Activated CD4-positive, alpha-beta T cell treated with anti-CD3 and anti-CD28 coated beads, Interleukin-2, amount 50 U/mL, for 1 hour (primary cell): Measurements from ENCODE around the gene ERC2.

Experiments used
- DNase-seq: peaks from one replicate; pipeline ENCODE4 v3.0.0-alpha.2; 2020

Gene ERC2

DNA sequence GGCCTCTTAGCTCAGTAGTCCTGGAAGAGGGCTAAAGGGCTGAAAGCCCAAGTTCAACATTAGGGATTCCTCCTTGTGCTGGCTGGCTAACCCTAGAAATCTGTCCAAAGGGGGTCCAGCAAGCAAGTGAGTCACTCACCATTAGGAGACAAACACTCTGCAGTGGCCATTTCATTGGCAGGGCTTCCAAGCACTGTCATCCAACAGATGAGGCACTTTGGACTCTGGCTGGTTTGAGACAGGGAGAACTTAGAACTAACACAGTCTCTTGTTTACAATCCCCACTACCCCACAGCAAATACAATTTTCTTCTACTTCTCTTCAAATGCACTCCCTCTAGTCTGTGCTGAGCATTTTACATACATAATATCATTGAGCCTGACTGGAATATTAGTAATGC lies 971.0 kb downstream of the ERC2 start:
- no peak for DNase-seq

DNA sequence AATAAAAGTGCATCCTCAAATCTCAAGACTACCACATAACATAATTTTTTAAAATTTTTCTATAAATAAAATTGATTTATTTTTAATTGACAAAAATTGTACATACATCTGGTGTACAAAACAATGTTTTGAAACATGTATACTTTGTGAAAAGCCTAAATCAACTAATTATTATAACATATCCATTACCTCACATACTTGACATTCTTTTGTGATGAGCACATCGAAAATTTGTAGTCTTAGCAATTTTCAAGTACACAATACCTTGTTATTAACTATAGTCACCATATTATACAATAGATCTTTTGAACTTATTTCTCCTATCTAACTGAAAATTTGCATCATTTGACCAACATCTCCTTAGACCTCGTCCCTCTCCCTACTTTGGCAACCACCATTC lies 973.3 kb downstream of the ERC2 start:
- DNase-seq: no peak

DNA sequence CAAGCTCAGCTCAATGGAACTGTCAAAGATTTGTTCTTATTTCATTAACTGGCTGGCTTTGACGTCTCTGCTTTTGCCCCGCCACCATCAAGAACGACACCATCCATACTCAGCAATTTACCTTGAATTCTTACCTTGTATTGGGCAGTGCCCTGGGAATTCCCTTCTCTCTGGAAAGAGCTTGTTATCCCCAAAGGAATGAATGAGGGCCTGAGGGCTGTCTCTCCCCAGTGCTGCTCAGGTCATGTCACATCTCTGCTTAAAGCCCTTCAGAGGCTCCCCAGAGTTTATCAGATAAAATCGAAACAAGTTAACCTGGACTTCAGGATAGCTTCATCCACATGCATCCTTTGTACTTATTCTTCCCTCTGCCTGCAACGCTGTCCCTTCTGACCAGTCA lies 975.3 kb downstream of the ERC2 start:
- DNase-seq: no peak

DNA sequence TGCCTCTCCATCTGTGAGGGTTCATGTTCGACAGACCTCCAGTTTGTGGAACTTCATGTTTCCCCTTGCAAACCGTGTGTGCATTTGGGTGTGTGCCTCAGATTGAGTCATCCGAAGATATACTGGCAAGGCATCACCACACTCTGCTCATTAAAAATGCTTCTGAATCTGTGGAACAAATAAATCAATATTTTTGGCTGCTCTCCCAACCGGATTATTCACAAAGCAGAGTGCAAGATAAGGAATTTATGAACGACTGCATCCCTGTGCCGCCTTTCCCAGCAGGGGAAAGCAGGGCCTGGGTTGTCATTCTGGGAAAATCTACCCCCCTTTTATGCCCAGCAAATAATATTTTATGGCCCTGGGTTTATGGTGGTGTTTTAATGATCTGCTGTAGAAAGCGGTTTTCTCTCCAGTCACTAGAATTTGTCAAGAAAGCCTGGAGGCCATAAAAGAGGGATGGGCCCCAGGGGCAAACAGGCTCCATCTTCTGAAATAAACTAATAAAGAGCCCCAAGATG lies 976.9 kb downstream of the ERC2 start:
- no peak for DNase-seq

DNA sequence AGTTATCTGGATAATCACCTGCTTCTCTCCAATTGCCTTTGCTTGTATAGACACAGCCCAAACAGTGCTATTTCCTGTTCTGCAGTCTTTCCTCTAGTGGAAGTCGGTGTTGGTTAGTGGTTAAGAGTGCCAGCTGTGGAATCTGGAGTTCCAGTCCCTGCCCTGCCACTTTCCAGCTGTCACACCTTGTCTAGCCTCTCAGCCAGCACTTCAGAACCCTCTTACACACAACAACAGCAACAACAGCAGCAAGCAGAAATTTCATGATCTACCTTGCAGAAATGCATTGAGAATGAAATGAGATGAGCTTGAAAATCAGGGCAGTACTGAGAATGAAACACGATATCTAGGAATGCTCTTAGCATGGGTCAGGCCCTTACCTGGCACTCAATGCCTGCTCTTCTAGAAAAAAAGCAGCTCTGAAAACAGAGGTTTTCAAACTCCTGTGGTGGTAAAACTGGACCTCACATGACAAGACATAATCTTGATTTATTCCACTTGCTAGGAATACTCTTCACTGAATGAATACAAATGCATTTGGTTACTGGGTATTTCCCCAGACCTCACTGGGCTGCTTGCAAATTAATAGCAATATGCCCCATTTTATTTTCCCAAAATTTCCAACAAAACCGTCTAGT lies 977.9 kb downstream of the ERC2 start:
- no peak for DNase-seq

DNA sequence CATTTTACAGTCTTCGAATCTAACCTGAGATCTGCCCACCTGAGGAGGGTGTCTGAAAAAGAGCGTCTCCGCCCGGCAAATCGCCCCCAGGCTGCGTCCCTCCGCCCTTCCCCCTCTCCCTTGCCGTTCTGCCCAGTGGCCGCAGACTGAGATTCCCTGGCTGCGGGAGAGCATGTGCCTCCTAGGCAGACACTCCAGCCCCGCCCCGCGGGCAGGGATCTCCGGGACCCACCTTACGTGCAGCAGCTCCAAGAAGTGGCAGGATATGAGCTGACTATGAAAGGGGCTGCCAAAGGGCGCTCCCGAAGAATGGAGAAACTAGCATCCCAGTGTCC lies 978.5 kb downstream of the ERC2 start:
- no peak for DNase-seq

DNA sequence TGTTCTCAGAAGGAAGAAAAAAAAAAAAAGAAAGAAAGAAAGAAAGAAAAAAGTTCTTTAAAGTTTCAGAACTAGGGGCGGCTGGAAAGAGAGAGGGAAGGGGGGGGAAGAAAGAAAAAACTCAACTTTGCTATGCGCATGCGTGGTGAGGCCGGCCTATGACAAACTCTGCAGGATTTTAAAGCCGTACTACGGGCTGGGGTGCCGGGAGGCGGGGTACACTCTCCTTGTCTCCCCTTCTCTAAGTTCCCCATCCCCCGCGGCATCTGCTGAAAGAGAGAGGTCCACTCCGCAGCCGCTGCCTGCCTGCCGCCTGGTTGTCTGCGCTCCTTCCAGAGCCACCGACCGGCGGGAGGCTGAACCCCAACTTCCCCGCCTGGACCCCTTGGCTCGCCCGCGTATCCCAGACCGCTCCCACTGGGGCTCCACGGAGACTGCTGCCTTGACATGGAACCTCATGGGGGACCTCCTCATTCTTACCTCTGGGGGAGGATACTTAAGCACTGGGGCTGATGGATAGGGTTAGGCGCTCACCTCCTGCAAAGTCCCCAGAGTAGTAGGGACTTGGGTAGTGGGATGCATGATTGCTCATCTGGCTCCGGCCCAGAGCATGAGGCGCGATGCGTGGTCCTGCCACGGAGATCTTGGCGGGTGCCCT lies 979.7 kb downstream of the ERC2 start:
- DNase-seq: no peak

DNA sequence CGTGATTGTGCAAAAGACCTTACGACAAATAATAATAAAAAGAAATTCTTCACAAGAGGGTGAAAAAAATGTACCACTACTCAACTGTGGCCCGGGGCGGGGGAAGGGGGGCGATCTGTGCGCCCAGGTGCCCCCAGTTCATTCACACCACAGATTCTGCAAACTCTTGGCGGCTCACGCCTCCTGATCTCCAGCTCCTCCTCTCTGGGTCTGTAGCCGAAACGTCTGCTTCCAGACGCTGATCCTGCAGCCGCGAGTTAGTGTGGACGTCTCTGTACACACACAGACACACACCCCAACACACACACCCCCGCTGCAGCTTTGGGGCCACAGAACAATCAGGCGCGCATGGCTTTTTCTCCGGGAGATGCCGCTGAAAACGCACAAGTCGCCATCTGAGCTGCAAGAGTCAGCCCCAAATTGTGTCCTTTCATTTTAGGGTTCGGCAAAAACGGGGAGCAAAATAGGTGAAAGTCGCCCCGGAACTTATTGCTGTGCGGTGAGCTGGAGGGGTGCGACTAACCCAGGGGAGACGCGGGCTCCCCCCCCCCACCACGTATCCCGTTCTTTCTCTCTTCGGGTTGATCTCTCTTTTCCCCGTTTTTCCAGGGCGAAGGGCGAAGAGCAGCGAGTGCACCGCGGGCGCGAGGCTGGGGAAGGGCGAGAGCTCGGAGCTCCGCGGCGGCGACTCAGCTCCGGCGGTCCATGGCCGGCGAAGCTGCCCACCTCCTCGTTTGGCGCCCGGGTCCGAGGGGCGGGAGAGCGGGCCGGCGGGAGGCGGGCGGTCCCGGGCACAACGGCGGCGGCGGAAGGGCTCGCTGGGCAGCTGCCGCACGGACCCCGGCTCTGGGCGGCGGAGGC lies 980.7 kb downstream of the ERC2 start:
- no peak for DNase-seq

DNA sequence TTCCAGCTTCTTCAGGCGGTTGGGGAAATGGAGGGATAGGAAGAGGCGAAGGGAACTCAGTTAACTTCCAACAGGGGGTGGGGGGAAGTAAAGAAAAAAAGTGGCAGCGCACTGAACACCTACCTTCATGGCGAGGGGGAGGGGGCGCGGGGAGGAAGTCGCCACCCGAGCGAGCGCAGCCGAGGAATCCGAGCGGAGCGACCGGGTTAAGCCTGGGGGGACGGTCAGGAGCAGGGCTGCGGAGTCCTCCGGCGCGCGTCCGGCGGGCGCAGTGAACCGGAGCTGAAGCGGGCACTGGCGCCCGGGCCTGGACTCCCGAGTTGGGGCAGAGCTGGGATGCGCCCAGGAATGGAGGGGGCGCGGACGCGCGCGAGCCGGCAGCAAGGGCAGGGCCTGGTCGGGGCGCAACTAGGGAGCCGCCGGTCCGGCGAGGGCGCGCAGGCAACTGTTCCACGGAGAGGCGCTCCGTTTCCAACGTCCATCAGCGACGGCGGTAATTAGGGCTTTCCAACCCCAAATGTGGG lies 981.3 kb downstream of the ERC2 start, which contains the start of gene WNT5A:
Gene WNT5A (minus strand): TSS at position 450 of the 524 bp plus-strand sequence. CDS start 321 bp downstream, at position 129.
- no peak for DNase-seq

DNA sequence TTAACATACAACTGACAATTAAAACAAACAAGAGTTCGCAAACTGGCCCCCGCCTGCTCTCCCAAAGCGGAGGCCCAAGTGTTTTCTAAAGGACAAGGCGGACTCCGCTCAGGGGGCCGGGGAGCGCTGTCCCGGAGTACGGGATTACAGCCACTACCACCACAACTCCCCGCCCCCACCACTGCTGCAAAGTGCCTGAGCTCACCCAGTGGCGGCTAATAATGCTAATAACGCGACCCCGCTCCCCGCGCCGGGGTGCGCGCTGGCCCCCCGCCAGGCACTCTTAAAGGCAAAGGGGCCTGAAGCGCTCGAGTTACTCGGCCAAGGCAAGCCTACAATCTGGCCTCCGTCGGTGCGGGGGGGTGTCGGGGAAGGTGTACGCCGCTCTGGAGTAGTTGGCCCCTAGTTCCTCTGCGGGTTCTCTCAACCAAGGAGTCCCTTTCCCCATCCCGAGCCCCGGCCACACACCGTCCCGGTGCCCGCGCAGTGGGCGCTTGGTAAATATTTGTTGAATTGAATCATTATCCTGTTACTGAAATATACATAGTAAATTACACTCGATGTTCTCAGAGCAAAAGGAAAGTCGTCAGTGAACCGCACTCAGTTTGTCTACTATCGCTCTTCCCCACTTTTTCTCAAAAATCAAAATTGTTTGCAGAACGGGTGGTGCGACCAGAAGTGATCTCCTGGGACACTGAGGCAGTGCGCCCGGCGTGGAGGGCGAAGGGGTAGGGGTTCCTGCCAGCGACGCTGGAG lies 982.0 kb downstream of the ERC2 start:
- no peak for DNase-seq

DNA sequence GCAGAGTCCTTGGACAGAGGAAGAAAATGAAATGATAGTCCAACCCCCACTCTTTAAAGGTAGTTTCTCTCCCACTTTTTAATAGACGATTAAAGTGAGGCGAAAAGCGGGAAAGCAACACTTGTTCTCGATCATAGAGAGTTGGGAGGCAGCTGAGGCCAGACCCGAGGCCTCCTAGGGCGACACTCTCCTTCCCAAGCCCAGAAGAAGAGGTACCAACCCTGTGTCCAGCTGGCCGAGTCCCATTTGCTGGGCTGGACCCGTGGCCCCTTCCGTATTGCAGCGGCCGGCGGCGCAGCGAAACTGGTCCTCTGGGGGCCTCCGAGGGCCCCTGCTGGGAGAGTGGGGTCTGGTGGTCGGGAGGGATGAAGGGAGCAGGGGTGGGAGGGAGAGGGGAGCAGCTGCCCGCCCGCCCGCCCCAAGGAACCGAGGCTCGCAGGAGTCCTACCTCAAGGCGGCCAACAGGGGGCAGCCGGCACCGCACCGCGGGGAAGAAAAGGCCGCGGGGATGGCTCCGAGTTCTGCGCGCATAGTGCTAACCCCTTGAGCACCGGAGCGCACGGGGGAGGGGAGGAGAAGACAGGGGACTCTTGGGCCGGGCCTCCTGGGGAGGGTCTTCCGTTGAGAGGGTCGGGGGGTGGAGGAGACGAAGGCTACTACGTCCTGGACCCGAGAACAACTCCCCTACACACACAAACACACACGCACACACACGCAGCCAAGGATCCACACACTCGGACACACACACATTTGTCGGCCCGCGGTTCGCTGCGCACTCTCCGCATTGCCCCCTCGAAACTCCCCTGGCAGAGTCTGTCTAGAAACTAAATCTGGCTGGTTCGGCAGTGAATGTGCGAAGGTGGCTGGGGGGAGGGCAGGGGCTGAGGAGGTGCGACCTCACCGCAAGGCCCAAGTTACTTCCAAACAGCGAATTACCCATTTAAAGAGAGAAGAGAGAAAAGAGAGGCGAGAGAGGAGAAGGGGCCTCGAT lies 983.2 kb downstream of the ERC2 start:
- DNase-seq: no peak

DNA sequence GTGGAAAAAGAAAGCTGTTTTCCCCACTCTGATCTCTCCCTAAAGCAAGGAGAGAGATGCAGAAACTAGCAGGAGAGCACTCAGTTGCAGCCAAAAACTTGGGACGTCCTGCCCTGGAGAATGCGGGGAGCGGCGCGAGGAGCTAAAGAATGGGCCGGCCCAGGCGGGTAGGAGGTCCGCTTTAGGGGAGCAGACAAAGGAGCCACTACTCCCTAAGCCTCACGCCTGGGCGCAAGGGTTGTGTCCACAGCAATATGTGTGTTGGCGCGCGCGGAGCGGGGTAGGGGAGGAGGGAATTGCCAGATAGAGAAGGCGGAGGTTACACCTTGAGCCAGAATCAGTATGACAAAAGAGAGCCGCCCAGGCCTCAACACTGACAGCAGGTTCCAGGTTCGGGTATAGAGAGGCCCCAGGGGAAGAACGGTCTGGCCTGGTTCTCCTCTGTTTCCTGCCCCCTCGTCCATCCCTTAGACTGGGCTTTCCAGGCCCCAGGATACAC lies 984.0 kb downstream of the ERC2 start:
- no peak for DNase-seq

DNA sequence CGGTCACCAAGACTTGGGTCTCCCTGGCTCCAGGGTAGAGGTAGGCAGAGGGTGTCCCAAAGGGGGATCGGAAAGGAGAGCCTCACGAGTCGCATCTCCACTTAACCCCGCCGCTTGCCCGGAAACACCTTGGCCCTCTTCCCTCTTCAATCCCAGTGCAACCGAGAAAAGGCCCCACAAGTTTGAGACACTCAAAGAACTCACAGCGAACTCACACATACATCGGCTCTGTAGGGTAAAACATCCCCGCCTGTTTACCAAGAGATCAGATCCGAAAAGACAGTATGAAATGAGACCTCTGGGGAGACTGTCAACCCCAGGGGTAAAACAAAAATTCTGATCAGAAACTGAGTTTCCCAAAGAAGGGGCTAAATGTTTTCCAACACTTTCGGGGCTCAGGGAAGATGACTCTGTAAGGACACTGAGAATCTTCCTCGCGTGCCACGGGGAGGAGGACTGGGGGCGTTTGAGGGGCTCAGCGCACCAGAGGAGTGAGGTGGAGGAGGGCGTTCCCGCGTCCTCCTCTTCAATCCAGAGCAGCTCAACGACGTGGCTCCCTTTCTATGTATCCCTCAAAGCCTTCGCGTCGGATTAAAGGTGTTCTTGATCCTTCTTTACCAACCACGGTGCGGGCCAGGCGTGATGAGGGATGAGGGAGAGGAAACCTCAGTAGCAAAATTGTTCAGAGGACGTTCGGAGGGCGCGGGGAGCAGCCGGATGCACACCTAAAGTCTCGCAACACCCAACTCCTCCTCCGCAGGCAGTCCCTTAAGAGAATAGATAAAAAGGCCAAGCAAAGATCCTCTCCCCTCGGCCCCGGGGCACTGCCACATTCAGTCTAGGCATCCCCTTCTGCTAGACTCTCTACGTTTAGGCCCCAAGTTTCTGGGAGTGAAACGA lies 984.8 kb downstream of the ERC2 start:
- no peak for DNase-seq

DNA sequence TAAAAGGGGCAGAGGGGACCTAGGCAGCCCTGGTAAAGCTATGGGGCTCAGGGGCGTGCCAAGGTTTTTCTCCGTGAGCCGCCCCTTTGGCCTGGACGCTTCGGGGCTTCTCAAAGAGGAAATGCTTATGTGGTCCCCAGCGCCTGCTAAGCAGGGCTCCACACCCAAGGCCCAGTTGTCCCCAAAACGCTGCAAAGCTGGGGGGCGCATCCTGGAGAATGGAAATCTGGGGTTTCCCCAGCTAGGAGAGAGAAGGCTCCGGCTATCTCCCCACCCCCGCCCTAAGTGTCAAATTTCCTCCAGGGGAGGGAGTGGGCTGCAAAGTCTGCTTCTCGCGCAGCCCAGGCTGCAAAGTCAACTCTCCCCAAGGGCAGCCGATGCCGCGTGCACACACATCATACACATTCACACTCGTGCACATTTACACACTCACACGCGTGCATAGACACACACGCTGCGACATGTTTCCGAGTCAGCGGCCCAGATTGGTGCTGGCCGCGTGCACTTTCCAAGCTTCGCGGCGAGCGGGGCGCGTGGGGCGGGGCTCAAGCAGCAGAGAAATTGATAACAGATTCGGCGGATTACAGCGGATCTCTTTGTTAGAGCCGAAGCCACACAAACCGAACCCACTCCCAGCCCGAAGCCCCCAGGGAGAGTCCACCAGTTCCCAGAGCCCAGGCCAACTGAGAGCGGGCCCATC lies 985.6 kb downstream of the ERC2 start:
- DNase-seq: no peak

DNA sequence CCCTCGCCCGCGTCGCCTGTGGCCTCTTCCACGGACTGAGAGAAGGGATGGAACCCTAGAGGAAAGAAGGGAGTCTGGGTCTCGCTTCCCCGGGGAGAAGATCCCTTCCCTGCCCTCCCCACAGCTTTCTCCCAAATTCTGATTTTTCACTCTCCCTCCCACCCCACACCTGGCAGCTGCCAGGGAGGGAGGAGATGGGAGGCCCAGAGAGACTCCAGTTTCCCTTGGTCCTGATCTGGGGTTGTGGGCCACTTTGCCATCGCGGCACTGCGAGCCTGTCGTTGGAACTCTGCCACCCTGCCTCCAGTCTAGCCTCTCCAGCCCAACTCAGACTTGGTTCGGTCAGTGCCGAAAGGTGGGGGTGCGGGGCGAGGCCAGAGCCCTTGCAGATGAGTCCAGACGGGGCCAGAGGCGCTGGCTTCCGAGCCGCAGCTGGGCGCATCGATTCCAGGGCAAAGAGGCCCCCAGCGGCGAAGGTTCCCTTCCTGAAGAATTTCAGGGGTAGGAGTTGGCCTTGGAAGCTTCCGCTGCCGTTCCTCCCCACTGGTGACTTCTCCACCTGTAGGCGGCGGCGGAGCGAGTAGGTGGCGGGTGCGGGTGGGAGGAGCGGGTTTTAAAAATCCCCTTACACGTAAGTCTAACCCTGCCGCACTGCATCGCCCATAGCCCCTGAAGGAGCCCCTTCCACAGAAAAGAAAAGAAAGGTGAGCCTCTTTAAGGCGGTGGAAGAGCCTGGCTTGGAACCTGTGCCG lies 986.3 kb downstream of the ERC2 start:
- DNase-seq: no peak

DNA sequence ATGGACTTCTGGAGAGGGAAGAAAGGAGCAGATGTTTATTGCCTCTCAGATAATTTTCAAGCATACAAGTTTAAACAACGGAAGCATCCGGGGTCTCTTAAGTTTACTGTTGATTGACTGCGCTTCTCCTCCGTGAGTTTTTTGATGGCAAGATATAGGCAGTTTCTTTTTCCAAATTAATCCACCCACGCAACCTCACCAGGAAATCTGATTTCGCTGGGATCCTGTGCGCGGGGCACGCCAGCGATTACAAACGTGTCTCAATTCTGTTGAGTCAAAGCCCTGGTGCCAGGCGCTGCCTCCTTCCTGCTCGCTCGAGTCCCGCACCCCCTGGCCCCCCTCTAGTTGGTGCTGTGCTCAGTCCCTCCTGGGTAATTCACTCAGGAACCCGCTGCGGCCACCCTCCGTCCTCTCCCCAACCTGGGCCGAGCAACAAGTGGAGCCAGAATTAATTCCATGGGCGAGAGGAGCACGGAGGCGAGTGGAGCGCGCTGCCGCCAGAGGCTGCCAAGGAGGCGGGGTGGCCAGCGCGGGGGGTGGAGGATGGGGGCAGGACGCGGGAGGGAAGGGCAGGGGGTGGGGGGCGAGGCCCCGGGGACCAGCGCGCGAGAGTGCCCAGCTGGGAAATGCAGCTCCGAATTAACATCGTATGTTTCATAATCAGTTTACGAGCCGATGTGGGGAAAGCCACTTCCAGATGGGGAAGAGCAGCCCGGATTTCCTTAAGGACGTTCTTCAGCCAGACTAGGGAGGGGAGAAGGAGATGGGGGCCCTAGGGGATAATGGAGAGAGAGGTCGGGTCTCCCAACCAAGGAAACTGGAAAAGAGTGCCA lies 987.1 kb downstream of the ERC2 start:
- DNase-seq: no peak
